ENCODE data around the gene LGR5.

- TF ChIP-seq NFIC (IDR thresholded peaks at IDR 0.05) (no peak), CEBPB (IDR thresholded peaks at IDR 0.05) (no peak), CREB1 (IDR thresholded peaks at IDR 0.05; ENCODE audit: low read depth) (no peak)
- TF ChIP-seq, protein P1, sequence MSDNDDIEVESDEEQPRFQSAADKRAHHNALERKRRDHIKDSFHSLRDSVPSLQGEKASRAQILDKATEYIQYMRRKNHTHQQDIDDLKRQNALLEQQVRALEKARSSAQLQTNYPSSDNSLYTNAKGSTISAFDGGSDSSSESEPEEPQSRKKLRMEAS (IDR thresholded peaks at IDR 0.05) = no peak
These were observed 102.0 kb downstream of the LGR5 start for GRCh38 chr12:71541583-71541982.
